Measurements from ENCODE around the gene CRHR1. TPM values are rescaled to one million over a fixed set of nuclear protein-coding genes. Genes with fewer than 3 reads are reported as not detected.

CRHR1 gene
- total RNA-seq, 2 experiments from 2014 or later: not detected

DNA sequence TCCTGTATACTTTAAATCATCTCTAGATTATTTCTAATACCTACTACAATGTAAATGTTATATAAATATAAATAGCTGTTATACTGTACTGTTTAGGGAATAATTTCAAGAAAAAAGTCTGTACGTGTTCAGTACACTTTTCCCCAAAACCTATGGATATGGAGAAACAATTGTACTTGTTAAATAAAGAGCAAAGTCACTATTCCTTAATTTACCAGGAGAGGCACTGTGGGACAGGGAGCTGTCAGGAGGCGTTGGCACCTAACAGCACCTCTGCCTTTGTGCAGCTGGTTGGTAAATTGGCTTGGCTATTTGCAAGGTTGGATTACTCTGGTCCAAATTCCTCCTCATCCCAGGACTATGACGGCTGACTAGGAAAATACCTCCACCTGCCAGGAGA lies 28.0 kb downstream of the CRHR1 start:
- Mint-ChIP-seq H3K27me3 (peaks cover 6% of the 10 kb centered on the region), H3K27ac (no peak overlapping the region), H3K9me3 (no peaks in the 10 kb centered on the region), H3K36me3 (ENCODE audit: low read depth) (no peaks in the 10 kb centered on the region), H3K4me3 (no peak overlapping the region), H3K4me1 (ENCODE audit: low read depth) (no peaks in the 10 kb centered on the region)
- DNase-seq (no peak), ATAC-seq (no peak)
- CTCF ChIA-PET: interaction anchor here (0.7 to 1.0 kb wide), 2 partner anchors 16 to 164 kb away, joined by 3 to 4 read pairs; no protein-coding TSS in a partner anchor
- POLR2A ChIA-PET: no interaction called here
- TF ChIP-seq, protein P1, sequence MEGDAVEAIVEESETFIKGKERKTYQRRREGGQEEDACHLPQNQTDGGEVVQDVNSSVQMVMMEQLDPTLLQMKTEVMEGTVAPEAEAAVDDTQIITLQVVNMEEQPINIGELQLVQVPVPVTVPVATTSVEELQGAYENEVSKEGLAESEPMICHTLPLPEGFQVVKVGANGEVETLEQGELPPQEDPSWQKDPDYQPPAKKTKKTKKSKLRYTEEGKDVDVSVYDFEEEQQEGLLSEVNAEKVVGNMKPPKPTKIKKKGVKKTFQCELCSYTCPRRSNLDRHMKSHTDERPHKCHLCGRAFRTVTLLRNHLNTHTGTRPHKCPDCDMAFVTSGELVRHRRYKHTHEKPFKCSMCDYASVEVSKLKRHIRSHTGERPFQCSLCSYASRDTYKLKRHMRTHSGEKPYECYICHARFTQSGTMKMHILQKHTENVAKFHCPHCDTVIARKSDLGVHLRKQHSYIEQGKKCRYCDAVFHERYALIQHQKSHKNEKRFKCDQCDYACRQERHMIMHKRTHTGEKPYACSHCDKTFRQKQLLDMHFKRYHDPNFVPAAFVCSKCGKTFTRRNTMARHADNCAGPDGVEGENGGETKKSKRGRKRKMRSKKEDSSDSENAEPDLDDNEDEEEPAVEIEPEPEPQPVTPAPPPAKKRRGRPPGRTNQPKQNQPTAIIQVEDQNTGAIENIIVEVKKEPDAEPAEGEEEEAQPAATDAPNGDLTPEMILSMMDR (IDR thresholded peaks at IDR 0.05): no peak
- intact Hi-C loops (cut with micrococcal nuclease): no loop called here

DNA sequence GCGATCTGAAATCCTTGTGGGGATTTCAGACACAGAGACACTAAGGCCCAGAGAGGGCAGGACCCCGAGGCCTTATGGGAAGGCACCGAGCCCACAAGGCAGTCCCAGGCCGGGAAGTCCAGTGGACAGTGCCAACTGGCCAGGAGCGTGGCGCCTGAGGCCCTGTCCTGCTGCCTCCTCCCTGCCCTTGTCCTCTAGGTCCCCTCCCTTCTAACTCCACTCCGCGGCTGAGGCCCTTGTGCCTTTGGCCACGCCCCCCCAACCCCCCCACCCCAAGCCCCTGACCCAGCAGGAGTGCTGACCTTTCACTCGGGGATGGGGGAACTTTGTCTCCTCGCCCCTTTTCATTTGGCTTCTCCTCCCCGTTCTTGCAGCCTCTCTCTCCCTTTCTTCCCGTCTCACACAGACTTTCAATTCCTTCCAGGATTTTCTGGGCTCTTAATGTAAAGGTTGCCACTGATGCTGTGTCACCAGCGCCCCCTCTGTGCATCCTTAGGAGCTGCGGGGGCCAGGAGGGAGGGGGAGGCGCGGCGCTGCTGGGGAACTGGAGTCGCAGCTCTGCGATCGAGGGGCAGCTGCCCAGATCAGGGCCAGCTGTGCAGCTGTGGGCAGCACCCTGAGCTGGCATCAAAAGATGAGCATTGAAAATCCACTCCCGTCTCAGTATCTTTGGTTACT lies 29.1 kb downstream of the CRHR1 start:
- no peaks in the 10 kb centered on the region for H3K9me3 Mint-ChIP-seq
- peaks cover 6% of the 10 kb centered on the region for H3K27me3 Mint-ChIP-seq
- CTCF ChIA-PET: interaction anchor here (1.1 to 1.8 kb wide), 2 partner anchors 18 to 31 kb away, joined by 3 to 6 read pairs; no protein-coding TSS in a partner anchor
- H3K27ac Mint-ChIP-seq: no peak overlapping the region
- no peaks in the 10 kb centered on the region for H3K4me1 Mint-ChIP-seq (ENCODE audit: low read depth)
- POLR2A ChIA-PET: no interaction called here
- ATAC-seq (no peak), DNase-seq (no peak)
- no peaks in the 10 kb centered on the region for H3K36me3 Mint-ChIP-seq (ENCODE audit: low read depth)
- intact Hi-C loops (cut with micrococcal nuclease): no loop called here
- H3K4me3 Mint-ChIP-seq: no peak overlapping the region
- TF ChIP-seq, protein P1 (IDR thresholded peaks at IDR 0.05): no peak

DNA sequence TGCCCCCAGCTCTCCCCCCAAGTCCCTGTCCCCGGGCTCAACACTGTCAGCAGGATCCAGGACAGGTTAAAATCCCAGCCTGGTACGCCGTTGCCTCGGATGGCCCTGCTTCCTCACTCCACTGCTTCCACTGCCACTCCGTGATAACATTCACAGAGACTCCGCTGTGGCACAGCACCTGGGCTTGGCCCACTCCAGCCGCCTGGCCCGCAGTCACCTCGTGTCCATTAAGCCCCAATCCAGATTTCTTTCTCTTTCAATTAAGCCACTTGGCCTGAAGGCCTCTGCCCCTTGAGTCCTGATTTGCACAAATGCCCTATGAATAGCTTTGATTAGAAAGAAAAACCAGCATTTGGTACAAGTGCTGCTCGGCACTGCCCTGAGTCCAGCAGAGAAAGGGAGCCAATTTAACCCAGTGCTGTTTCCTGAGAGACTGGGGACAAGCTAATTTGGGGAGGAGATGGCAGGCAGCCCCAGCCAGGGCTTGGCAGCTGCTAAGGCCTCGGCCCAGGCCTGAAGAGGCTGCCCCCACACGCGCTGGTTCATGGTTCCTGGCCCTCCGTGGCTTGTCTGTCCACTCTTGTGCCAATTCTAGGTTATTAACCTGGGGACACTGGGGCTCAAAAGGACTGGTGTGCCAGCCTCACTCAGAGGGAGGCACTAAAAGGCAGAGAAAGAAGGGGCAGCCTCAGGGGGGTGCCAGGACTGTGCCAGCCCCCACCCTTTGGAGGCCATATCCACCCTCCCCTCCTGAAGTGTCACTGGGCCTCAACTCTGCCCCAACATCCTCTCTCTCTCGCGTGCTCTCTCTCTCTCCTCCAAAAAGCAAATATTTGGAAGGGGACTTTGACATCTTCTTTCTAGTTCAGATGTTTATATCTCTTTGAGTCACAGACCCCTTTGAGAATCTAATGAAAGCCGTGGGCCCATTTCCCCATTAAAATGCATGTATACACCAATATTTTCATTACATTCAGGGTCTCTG lies 30.8 kb downstream of the CRHR1 start:
- H3K4me1 Mint-ChIP-seq (ENCODE audit: low read depth): no peaks in the 10 kb centered on the region
- POLR2A ChIA-PET: no interaction called here
- no peak overlapping the region for H3K27ac Mint-ChIP-seq
- CTCF ChIA-PET: interaction anchor here (1.1 to 1.8 kb wide), 2 partner anchors 16 to 33 kb away, joined by 3 to 6 read pairs; no protein-coding TSS in a partner anchor
- TF ChIP-seq, protein P1 (IDR thresholded peaks at IDR 0.05): no peak
- H3K36me3 Mint-ChIP-seq (ENCODE audit: low read depth): no peaks in the 10 kb centered on the region
- H3K27me3 Mint-ChIP-seq: peaks cover 6% of the 10 kb centered on the region
- no peak overlapping the region for H3K4me3 Mint-ChIP-seq
- ATAC-seq: no peak
- no peak for DNase-seq
- intact Hi-C loops (cut with micrococcal nuclease): no loop called here
- no peaks in the 10 kb centered on the region for H3K9me3 Mint-ChIP-seq

DNA sequence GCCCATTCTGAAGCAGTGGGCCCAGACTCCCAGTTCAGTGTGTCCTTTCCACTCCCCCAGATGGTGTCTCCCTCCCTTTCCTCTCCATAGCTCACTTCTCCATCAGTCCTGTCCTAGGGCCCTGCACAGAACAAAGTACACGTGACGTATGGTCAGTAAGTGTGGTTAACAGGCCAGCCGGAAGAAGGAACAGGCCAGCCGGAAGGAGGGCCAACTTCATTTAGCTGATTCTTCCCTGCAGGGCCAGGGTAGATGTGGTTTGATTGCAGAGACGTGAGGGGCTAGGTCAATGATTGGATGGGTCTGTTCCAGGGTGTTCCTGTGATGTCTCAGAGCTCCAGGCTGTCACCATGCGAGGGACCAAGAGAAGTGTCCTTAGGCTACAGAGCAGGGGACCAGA lies 31.6 kb downstream of the CRHR1 start:
- intact Hi-C loops (cut with micrococcal nuclease): no loop called here
- DNase-seq (no peak), ATAC-seq (no peak)
- TF ChIP-seq, protein P1 (IDR thresholded peaks at IDR 0.05): no peak
- CTCF ChIA-PET: no interaction called here
- Mint-ChIP-seq H3K9me3 (no peaks in the 10 kb centered on the region), H3K27me3 (peaks cover 6% of the 10 kb centered on the region), H3K27ac (no peak overlapping the region), H3K4me3 (no peak overlapping the region), H3K36me3 (ENCODE audit: low read depth) (no peaks in the 10 kb centered on the region), H3K4me1 (ENCODE audit: low read depth) (no peaks in the 10 kb centered on the region)
- POLR2A ChIA-PET: no interaction called here
